Measurements from ENCODE around the gene DOHH. TPM values are rescaled to one million over a fixed set of nuclear protein-coding genes. Genes with fewer than 3 reads are reported as not detected.

The DOHH gene
- total RNA-seq, 1 donor from 2014 or later: 10.1 TPM

GRCh38 chr19:3480383-3481091 lies 19.9 kb downstream of the DOHH start, which contains the start of gene SMIM24:
SMIM24 (minus strand) TSS chr19:3480525; CDS start chr19:3480463, 62 bp downstream.
- Mint-ChIP-seq H3K27me3 (ENCODE audit: low read depth) (peaks cover 9% of the 10 kb centered on the region), H3K4me3 (ENCODE audit: unreplicated experiment) (no peak within 1 kb of the TSS), H3K9me3 (ENCODE audit: low read depth) (no peaks in the 10 kb centered on the region), H3K27ac (ENCODE audit: unreplicated experiment) (no peak within 1 kb of the TSS), H3K36me3 (ENCODE audit: low read depth) (no peaks in the 10 kb centered on the region), H3K4me1 (ENCODE audit: low read depth) (no peaks in the 10 kb centered on the region)
- TF ChIP-seq CTCF (IDR thresholded peaks at IDR 0.05): no peak
- no peak for DNase-seq (ENCODE audit: low spot score)

DNA sequence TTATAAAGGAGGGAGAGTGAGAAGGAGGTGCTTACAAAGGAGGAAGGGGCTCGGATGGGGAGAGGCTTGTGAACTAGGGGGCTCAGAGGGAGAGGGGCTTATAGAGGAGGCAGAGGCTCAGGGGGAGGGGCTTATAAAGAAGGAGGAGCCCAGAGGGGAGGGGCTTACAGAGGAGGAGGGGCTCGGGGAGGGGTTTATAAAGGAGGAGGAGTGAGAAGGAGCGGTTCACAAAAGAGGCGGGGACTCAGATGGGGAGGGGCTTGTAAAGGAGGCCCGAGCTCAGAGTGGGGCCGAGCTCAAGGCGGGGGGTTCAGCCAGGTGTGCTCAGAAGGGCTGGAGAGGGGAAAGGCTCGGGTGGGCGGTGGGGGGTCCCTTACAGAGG lies 20.6 kb downstream of the DOHH start:
- no peak overlapping the region for H3K4me3 Mint-ChIP-seq (ENCODE audit: unreplicated experiment)
- no peak for TF ChIP-seq CTCF (IDR thresholded peaks at IDR 0.05)
- no peak overlapping the region for H3K27ac Mint-ChIP-seq (ENCODE audit: unreplicated experiment)
- peaks cover 9% of the 10 kb centered on the region for H3K27me3 Mint-ChIP-seq (ENCODE audit: low read depth)
- DNase-seq (ENCODE audit: low spot score): no peak
- H3K4me1 Mint-ChIP-seq (ENCODE audit: low read depth): no peaks in the 10 kb centered on the region
- no peaks in the 10 kb centered on the region for H3K9me3 Mint-ChIP-seq (ENCODE audit: low read depth)
- no peaks in the 10 kb centered on the region for H3K36me3 Mint-ChIP-seq (ENCODE audit: low read depth)

DNA sequence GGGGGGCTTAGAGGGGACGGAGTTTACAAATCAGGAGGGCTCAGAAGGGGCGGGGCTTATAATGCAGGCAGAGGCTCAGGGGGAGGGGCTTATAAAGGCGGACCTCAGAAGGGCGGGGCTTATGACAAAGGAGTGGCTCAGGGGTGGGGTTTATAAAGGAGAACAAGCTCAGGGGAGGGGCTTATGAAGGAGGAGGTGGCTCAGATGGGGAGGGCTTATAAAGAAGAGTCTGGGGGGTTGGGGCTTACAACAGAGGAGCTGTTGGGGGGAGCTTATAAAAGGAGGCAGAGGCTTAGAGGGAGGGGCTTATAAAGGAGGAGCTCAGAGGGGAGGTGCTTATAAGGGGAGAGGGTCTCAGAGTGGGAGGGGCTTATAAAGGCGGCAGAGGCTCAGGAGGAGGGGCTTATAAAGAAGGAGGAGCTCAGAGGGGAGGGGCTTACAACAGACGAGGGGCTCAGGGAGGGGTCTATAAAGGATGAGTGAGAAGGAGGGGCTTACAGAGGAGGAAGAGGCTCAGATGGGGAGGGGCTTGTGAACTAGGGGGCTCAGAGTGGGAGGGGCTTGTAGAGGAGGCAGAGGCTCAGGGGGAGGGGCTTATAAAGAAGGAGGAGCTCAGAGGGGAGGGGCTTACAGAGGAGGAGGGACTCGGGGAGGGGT lies 21.2 kb downstream of the DOHH start:
- TF ChIP-seq CTCF (IDR thresholded peaks at IDR 0.05): no peak
- Mint-ChIP-seq H3K36me3 (ENCODE audit: low read depth) (no peaks in the 10 kb centered on the region), H3K27me3 (ENCODE audit: low read depth) (peaks cover 9% of the 10 kb centered on the region), H3K4me1 (ENCODE audit: low read depth) (no peaks in the 10 kb centered on the region), H3K9me3 (ENCODE audit: low read depth) (no peaks in the 10 kb centered on the region), H3K4me3 (ENCODE audit: unreplicated experiment) (no peak overlapping the region), H3K27ac (ENCODE audit: unreplicated experiment) (no peak overlapping the region)
- DNase-seq (ENCODE audit: low spot score): no peak

GRCh38 chr19:3478409-3479176 lies 21.9 kb downstream of the DOHH start:
- H3K9me3 Mint-ChIP-seq (ENCODE audit: low read depth): no peaks in the 10 kb centered on the region
- DNase-seq (ENCODE audit: low spot score): no peak
- no peaks in the 10 kb centered on the region for H3K4me1 Mint-ChIP-seq (ENCODE audit: low read depth)
- no peaks in the 10 kb centered on the region for H3K36me3 Mint-ChIP-seq (ENCODE audit: low read depth)
- no peak overlapping the region for H3K27ac Mint-ChIP-seq (ENCODE audit: unreplicated experiment)
- no peak for TF ChIP-seq CTCF (IDR thresholded peaks at IDR 0.05)
- H3K27me3 Mint-ChIP-seq (ENCODE audit: low read depth): peaks cover 9% of the 10 kb centered on the region
- H3K4me3 Mint-ChIP-seq (ENCODE audit: unreplicated experiment): no peak overlapping the region

- Mint-ChIP-seq H3K27me3 (ENCODE audit: low read depth) (peaks cover 8% of the 10 kb centered on the region), H3K4me3 (ENCODE audit: unreplicated experiment) (no peak overlapping the region), H3K27ac (ENCODE audit: unreplicated experiment) (no peak overlapping the region), H3K36me3 (ENCODE audit: low read depth) (no peaks in the 10 kb centered on the region), H3K9me3 (ENCODE audit: low read depth) (no peaks in the 10 kb centered on the region), H3K4me1 (ENCODE audit: low read depth) (no peaks in the 10 kb centered on the region)
- no peak for DNase-seq (ENCODE audit: low spot score)
- no peak for TF ChIP-seq CTCF (IDR thresholded peaks at IDR 0.05)
Observed at GRCh38 chr19:3477951-3478350, 22.5 kb downstream of the DOHH start.

All from chondrocyte (in vitro differentiated cells).